Peyer's patch (tissue), 4 donors: ENCODE measurements around the gene DNMT1. TPM values are rescaled to one million over a fixed set of nuclear protein-coding genes. Genes with fewer than 3 reads are reported as not detected.

Source experiments
- DNase-seq, 3 donors: peaks; one replicate each; pipeline ENCODE4 v3.0.0-alpha.2; 2017 to 2019
- H3K27ac ChIP-seq, 4 donors: fragments of 200-600 bp; sonication (generic); one replicate each; pipeline ENCODE4 v1.5.1; 2016 to 2019
- H3K27me3 ChIP-seq, 2 donors: fragments of 200-600 bp; sonication (generic); one replicate each; pipeline ENCODE4 v1.5.1; 2019
- H3K36me3 ChIP-seq, 3 donors: fragments of 200-600 bp; sonication (generic); one replicate each; pipeline ENCODE4 v1.5.1; 2016 to 2019
- H3K4me1 ChIP-seq, 4 donors: fragments of 200-600 bp; sonication (generic); one replicate each; pipeline ENCODE4 v1.5.1; 2016 to 2019
- H3K4me3 ChIP-seq, 4 donors: fragments of 200-600 bp; sonication (generic); 1 replicate in 3 of 4; 2 replicates in 1 of 4; pipeline ENCODE4 v1.5.1; 2016 to 2019; ENCODE audit warnings: mild to moderate bottlenecking in 1 of 4
- H3K9me3 ChIP-seq, 4 donors: fragments of 200-600 bp; sonication (generic); one replicate each; pipeline ENCODE4 v1.5.1; 2016 to 2019; ENCODE audit warnings: mild to moderate bottlenecking in 1 of 4
- POLR2A ChIP-seq, 2 donors: fragments of 450-650 bp; IDR thresholded peaks; one replicate each; pipeline ENCODE4 v1.5.1; 2017; ENCODE audit warnings: antibody characterized with exemption in 2 of 2, mild to moderate bottlenecking in 2 of 2, moderate library complexity in 2 of 2
- total RNA-seq, 4 donors: library from RNA; depleted of rRNA; stranded (reverse); fragments of >200 nt; gene quantifications; one replicate each; pipeline ENCODE4 v1.1.0, GENCODE V29; 2016
- TF ChIP-seq, protein P1 (sequence below), 6 experiments: fragments of 450-650 bp in 4 of 6; fragments of 200-600 bp in 2 of 6; sonication (generic) in 1 of 6; IDR thresholded peaks; one replicate each; pipeline ENCODE4 v1.5.1; 2017 to 2019; ENCODE audit warnings: antibody characterized with exemption in 6 of 6, mild to moderate bottlenecking in 3 of 6, moderate library complexity in 1 of 6

Gene DNMT1
- total RNA-seq, 4 donors from 2014 or later = 22.1 to 195 (median 41.5) TPM

- Histone ChIP-seq H3K27me3 (no peaks in the 10 kb centered on the region), H3K36me3 (no peaks in the 10 kb centered on the region), H3K4me1 (peaks cover 0 to 15% (median 3%) of the 10 kb centered on the region in 4 donors), H3K9me3 (no peaks in the 10 kb centered on the region), H3K27ac (peak overlapping the region in 3 of 4 donors; percentile 88 to 93 (median 91)), H3K4me3 (peak overlapping the region; percentile 72 to 93 (median 90))
- DNase-seq = no peak
- no peak for TF ChIP-seq POLR2A (IDR thresholded peaks at IDR 0.05)
- TF ChIP-seq, protein P1, sequence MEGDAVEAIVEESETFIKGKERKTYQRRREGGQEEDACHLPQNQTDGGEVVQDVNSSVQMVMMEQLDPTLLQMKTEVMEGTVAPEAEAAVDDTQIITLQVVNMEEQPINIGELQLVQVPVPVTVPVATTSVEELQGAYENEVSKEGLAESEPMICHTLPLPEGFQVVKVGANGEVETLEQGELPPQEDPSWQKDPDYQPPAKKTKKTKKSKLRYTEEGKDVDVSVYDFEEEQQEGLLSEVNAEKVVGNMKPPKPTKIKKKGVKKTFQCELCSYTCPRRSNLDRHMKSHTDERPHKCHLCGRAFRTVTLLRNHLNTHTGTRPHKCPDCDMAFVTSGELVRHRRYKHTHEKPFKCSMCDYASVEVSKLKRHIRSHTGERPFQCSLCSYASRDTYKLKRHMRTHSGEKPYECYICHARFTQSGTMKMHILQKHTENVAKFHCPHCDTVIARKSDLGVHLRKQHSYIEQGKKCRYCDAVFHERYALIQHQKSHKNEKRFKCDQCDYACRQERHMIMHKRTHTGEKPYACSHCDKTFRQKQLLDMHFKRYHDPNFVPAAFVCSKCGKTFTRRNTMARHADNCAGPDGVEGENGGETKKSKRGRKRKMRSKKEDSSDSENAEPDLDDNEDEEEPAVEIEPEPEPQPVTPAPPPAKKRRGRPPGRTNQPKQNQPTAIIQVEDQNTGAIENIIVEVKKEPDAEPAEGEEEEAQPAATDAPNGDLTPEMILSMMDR (IDR thresholded peaks at IDR 0.05) = no peak
These were observed 406 bp upstream of the DNMT1 start for GRCh38 chr19:10195199-10195519.

DNA sequence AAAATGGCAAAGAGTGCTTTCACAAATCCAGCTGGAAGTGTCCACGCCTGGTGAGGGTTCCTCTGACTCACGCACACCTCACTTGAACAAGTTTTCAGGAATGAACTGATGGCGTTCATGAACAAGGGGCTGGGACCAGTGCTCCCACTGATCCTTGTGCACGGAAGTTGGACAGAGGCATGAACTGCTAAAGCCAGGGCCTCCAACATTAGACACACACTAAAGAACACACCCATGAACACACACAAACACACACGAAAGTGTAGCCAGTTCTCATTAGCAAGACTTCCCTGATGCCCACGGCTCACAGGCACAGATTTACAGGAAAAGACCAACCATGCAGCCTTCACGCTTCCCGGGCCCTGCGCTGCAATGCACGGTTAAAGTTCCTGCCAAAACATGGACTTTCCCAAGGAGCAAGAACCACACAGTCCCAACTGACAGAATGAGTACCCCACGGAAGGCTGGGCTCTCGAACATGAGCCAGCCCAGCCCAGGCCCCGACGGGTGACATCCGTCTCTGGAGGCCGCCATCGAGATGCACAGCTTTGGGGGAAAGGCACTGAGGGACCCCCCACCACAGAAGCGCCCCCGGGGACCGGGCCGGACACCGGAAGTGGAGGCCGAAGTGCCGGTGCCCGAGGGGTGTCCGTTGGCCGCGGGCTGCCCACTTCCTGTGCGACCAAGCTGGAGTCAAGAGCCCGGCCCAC lies 808 bp downstream of the DNMT1 start:
- H3K27me3 ChIP-seq = no peaks in the 10 kb centered on the region
- TF ChIP-seq POLR2A (IDR thresholded peaks at IDR 0.05) = no peak
- TF ChIP-seq, protein P1 (IDR thresholded peaks at IDR 0.05) = no peak
- peak overlapping the region; percentile 72 to 93 (median 90) for H3K4me3 ChIP-seq
- H3K4me1 ChIP-seq = peaks cover 0 to 15% (median 3%) of the 10 kb centered on the region in 4 donors
- H3K36me3 ChIP-seq = no peaks in the 10 kb centered on the region
- no peaks in the 10 kb centered on the region for H3K9me3 ChIP-seq
- peak overlapping the region; percentile 74 to 93 (median 90) for H3K27ac ChIP-seq
- peak in 2 of 3 donors; percentile 32 to 63 for DNase-seq

DNA sequence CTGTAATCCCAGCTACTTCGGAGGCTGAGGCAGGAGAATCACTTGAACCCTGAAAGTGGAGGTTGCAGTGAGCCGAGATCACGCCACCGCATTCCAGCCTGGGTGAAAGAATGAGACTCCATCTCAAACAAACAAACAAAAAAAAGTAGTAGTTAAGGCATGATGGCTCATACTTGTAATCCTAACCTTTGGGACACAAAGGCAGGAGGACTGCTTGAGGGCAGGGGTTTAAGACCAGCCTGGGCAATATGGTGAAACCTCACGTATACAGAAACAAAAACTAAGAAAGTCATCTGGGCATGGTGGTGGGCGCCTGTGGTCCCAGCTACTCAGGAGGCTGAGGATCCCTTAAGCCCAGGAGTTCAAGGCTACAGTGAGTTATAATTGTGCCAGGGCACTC lies 1.8 kb downstream of the DNMT1 start:
- DNase-seq = no peak
- Histone ChIP-seq H3K9me3 (no peaks in the 10 kb centered on the region), H3K36me3 (no peaks in the 10 kb centered on the region), H3K4me1 (peaks cover 0 to 15% (median 3%) of the 10 kb centered on the region in 4 donors), H3K27me3 (no peaks in the 10 kb centered on the region), H3K27ac (no peak overlapping the region), H3K4me3 (no peak overlapping the region)
- TF ChIP-seq, protein P1 (IDR thresholded peaks at IDR 0.05) = no peak
- TF ChIP-seq POLR2A (IDR thresholded peaks at IDR 0.05) = no peak

DNA sequence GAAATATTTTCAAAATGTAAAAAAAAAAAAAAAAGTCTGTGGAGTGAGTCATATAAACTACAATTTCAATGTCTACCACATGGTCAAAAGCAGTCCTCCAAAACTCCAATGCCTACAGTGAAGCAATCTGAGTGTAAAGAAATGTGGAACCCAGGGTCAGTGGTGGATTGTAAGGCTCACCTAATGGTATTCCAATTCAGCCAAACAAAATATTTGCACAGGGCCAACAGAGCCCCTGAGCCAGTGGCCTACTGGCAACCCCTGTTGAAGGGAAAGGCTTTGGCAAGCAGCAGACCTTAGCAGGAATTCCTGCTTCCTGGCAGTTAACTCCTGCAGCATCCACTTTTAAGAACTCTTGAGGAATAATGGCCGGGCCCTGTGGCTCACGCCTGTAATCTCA lies 3.4 kb downstream of the DNMT1 start:
- TF ChIP-seq POLR2A (IDR thresholded peaks at IDR 0.05) = no peak
- TF ChIP-seq, protein P1 (IDR thresholded peaks at IDR 0.05) = no peak
- Histone ChIP-seq H3K4me3 (no peak overlapping the region), H3K27ac (no peak overlapping the region), H3K4me1 (peaks cover 0 to 15% (median 3%) of the 10 kb centered on the region in 4 donors), H3K36me3 (peaks cover 0 to under 1% (median 0%) of the 10 kb centered on the region in 3 donors), H3K27me3 (no peaks in the 10 kb centered on the region), H3K9me3 (no peaks in the 10 kb centered on the region)
- no peak for DNase-seq

DNA sequence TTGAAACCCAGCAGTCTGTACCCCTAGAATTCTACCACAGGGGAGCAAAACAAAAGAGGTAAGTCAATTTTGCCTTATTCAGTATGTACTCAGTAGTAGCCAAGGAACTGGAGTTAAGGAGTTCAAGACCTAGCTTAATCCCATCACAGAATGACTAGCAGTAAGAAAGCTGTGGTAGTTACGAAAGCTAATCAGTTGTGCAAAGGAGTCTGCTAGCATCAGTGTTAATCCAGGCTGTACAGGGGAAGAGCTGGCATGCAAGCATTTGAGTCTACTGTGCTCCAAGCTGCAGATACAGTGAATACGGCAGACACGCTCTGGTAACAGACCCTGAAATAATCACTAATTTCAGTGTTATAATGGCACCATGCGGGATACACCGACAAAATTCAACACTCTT lies 4.7 kb downstream of the DNMT1 start:
- no peaks in the 10 kb centered on the region for H3K9me3 ChIP-seq
- H3K4me3 ChIP-seq = no peak overlapping the region
- peaks cover 0 to 8% (median 0%) of the 10 kb centered on the region in 3 donors for H3K36me3 ChIP-seq
- H3K4me1 ChIP-seq = peaks cover 0 to 15% (median 3%) of the 10 kb centered on the region in 4 donors
- DNase-seq = no peak
- TF ChIP-seq, protein P1 (IDR thresholded peaks at IDR 0.05) = no peak
- no peak for TF ChIP-seq POLR2A (IDR thresholded peaks at IDR 0.05)
- no peaks in the 10 kb centered on the region for H3K27me3 ChIP-seq
- no peak overlapping the region for H3K27ac ChIP-seq
